WTC11 (cell line): ENCODE measurements around the gene DNAAF8. TPM values are rescaled to one million over a fixed set of nuclear protein-coding genes. Genes with fewer than 3 reads are reported as not detected.
A peak's percentile ranks its signal among the peaks of the same experiment; 100 is the strongest.

Experiments used
- ATAC-seq: fragments of 200-7000 bp; cut with Tn5 transposase; 2 replicates; pipeline ENCODE4 v1.10.0; 2021; ENCODE audit warnings: mild to moderate bottlenecking, moderate library complexity
- CTCF ChIA-PET: fragments of 300-600 bp; sonication (Branson Sonifier 250); formaldehyde crosslinking; loops from one replicate; lab custom pipeline; 2021; ENCODE audit warnings: antibody characterized with exemption; lab: Charles Lee
- POLR2A ChIA-PET: fragments of 350-600 bp; sonication (Branson Sonifier 250); formaldehyde crosslinking; loops from one replicate; lab custom pipeline; 2021; ENCODE audit warnings: antibody characterized with exemption; lab: Charles Lee
- DNase-seq: peaks from one replicate; pipeline ENCODE4 v3.0.0; 2021; ENCODE audit warnings: low spot score
- H3K27ac Mint-ChIP-seq: 2 replicates; pipeline ENCODE4 v1.8.0; 2021; ENCODE audit warnings: mixed read lengths
- H3K27me3 Mint-ChIP-seq: 2 replicates; pipeline ENCODE4 v1.8.0; 2021; ENCODE audit warnings: low read depth, mild to moderate bottlenecking, moderate library complexity, mixed read lengths
- H3K36me3 Mint-ChIP-seq: 2 replicates; pipeline ENCODE4 v1.8.0; 2021; ENCODE audit warnings: mixed read lengths
- H3K4me1 Mint-ChIP-seq: 2 replicates; pipeline ENCODE4 v1.8.0; 2022; ENCODE audit warnings: mixed read lengths
- H3K4me3 Mint-ChIP-seq: 2 replicates; pipeline ENCODE4 v1.8.0; 2021; ENCODE audit warnings: mild to moderate bottlenecking, moderate library complexity, mixed read lengths
- H3K9me3 Mint-ChIP-seq: 2 replicates; pipeline ENCODE4 v1.8.0; 2021; ENCODE audit warnings: mixed read lengths
- FOXP4 ChIP-seq: sonication (generic); formaldehyde crosslinking; IDR thresholded peaks from 2 replicates; pipeline ENCODE4 v1.8.0; 2022; ENCODE audit warnings: mild to moderate bottlenecking, missing genetic modification reagents
- PRDM15 ChIP-seq: sonication (generic); formaldehyde crosslinking; IDR thresholded peaks from 2 replicates; pipeline ENCODE4 v1.8.0; 2022; ENCODE audit warnings: missing genetic modification reagents
- STAT6 ChIP-seq: sonication (generic); formaldehyde crosslinking; conservative IDR thresholded peaks from 2 replicates; pipeline ENCODE4 v1.8.1; 2023; ENCODE audit warnings: mild to moderate bottlenecking, low read depth, missing genetic modification reagents, moderate library complexity
- ZBTB21 ChIP-seq: sonication (generic); formaldehyde crosslinking; IDR thresholded peaks from 2 replicates; pipeline ENCODE4 v1.8.1; 2023; ENCODE audit warnings: mild to moderate bottlenecking, missing genetic modification reagents, borderline replicate concordance
- total RNA-seq: library from RNA; stranded (reverse); gene quantifications from 3 replicates; pipeline ENCODE4 v1.2.3, GENCODE V29; 2021

DNAAF8 gene
- total RNA-seq, 1 experiment from 2014 or later: 0.09 TPM

- ATAC-seq: no peak
Measured at GRCh38 chr16:4694642-4695451, 39.5 kb upstream of the DNAAF8 start.

More at GRCh38 chr16:4694642-4695451, 39.5 kb upstream of the DNAAF8 start:
- DNase-seq: no peak
- TF ChIP-seq STAT6 (CRISPR knock-in tag) (no peak), PRDM15 (no peak), FOXP4 (CRISPR knock-in tag) (no peak), ZBTB21 (CRISPR knock-in tag) (no peak)
- H3K4me3 Mint-ChIP-seq: peak overlapping the region; percentile 63
- H3K27ac Mint-ChIP-seq: peak overlapping the region; percentile 57; the same call in 1 of the 2 replicates
- ChIA-PET POLR2A (interaction anchor here (0.6 to 1.0 kb wide), 4 partner anchors 10 to 214 kb away, joined by 4 to 6 read pairs (median 6); no protein-coding TSS in a partner anchor), CTCF (interaction anchor here (0.7 to 6.5 kb wide), 16 partner anchors 10 to 263 kb away, joined by 3 to 63 read pairs (median 4); partner anchors contain the start of genes CDIP1, MGRN1, ROGDI and SEC14L5)
- H3K4me1 Mint-ChIP-seq: no peaks in the 10 kb centered on the region
- peaks cover 11% of the 10 kb centered on the region for H3K36me3 Mint-ChIP-seq
- no peaks in the 10 kb centered on the region for H3K9me3 Mint-ChIP-seq
- no peaks in the 10 kb centered on the region for H3K27me3 Mint-ChIP-seq
